DND-41 (cell line): ENCODE measurements around the gene ARHGEF39.
A peak's percentile ranks its signal among the peaks of the same experiment; 100 is the strongest.
"Not testable (repeated sequence)": the region's sequence is repeated elsewhere in the genome, so short reads cannot be mapped to it uniquely, and the experiment has no call there.

Source experiments
- ATAC-seq: fragments of 200-7000 bp; cut with Tn5 transposase; 3 replicates; pipeline ENCODE4 v1.9.1; 2021; ENCODE audit warnings: low read depth; ENCODE audit not compliant: insufficient read depth
- DNase-seq: peaks from one replicate; pipeline ENCODE4 v3.0.0-alpha.2; 2020
- H2AFZ ChIP-seq: 2 replicates; pipeline ENCODE4 v1.6.0; 2012; ENCODE audit warnings: low read depth, low read length
- H3K27ac ChIP-seq: 2 replicates; pipeline ENCODE4 v1.5.1; 2012; ENCODE audit warnings: low read length, inconsistent platforms
- H3K27me3 ChIP-seq: fragments of 200-600 bp; sonication (generic); 2 replicates; pipeline ENCODE4 v1.6.0; 2012; ENCODE audit warnings: low read length, mild to moderate bottlenecking, inconsistent platforms; ENCODE audit not compliant: insufficient read depth, poor library complexity
- H3K36me3 ChIP-seq: 2 replicates; pipeline ENCODE4 v1.5.1; 2012; ENCODE audit warnings: low read length, inconsistent platforms; ENCODE audit not compliant: insufficient read depth
- H3K4me1 ChIP-seq: 2 replicates; pipeline ENCODE4 v1.5.1; 2012; ENCODE audit warnings: mild to moderate bottlenecking, low read length; ENCODE audit not compliant: insufficient read depth
- H3K4me2 ChIP-seq: 2 replicates; pipeline ENCODE4 v1.6.0; 2012; ENCODE audit warnings: mild to moderate bottlenecking, moderate library complexity, low read length, inconsistent platforms; ENCODE audit not compliant: insufficient read depth
- H3K4me3 ChIP-seq, 2 experiments: fragments of 200-600 bp in 1 of 2; shearing (Covaris generic) in 1 of 2; 2 replicates each; pipeline ENCODE4 v1.5.1; 2012 to 2016; ENCODE audit warnings: inconsistent platforms in 2 of 2, low read length in 2 of 2, mild to moderate bottlenecking in 2 of 2, low read depth in 1 of 2, moderate library complexity in 1 of 2
- H3K79me2 ChIP-seq: 2 replicates; pipeline ENCODE4 v1.6.0; 2012; ENCODE audit warnings: low read length, inconsistent platforms; ENCODE audit not compliant: insufficient read depth
- H3K9ac ChIP-seq: 2 replicates; pipeline ENCODE4 v1.6.0; 2012; ENCODE audit warnings: low read depth, mild to moderate bottlenecking, inconsistent platforms, low read length, moderate library complexity
- H3K9me3 ChIP-seq: 2 replicates; pipeline ENCODE4 v1.5.1; 2012; ENCODE audit warnings: low read length, moderate library complexity, mild to moderate bottlenecking, inconsistent platforms; ENCODE audit not compliant: insufficient read depth, severe bottlenecking
- H4K20me1 ChIP-seq: 2 replicates; pipeline ENCODE4 v1.6.0; 2012; ENCODE audit warnings: low read length; ENCODE audit not compliant: insufficient read depth
- CTCF ChIP-seq: IDR thresholded peaks from 2 replicates; pipeline ENCODE4 v1.5.1; 2012; ENCODE audit warnings: borderline replicate concordance, low read length, moderate library complexity, mild to moderate bottlenecking; ENCODE audit not compliant: poor library complexity, severe bottlenecking; ENCODE audit errors: extremely low read depth
- EZH2 ChIP-seq: IDR thresholded peaks from 3 replicates; pipeline ENCODE4 v1.6.1; 2012; ENCODE audit warnings: borderline replicate concordance, low read depth, mild to moderate bottlenecking, moderate library complexity, low read length, inconsistent platforms; ENCODE audit not compliant: severe bottlenecking

Gene ARHGEF39

DNA sequence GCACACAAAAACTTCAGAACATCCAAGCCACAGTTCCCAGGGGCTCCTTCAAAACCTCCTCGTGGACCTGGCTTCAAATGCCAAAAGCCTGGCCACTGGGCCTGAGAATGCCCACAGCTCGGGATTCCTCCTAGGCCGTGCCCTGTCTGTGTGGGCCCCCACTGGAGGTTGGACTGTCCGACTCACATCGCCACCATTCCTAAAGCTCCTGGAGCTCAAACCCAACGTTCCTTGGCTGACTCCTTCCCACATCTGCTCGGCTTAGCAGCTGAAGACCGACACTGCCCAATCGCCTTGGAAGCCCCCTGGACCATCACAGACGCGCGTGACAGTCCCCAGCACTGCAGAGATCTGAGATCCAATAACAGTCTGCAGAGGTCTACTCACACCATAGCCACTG lies 21.9 kb downstream of the ARHGEF39 start:
- Histone ChIP-seq H3K4me1 (peaks cover 58% of the 10 kb centered on the region), H3K27ac (no peak overlapping the region; the same call in 1 of the 2 replicates), H3K4me3 (no peak overlapping the region), H3K9ac (no peak overlapping the region), H3K79me2 (peaks cover 26% of the 10 kb centered on the region), H3K4me2 (no peak overlapping the region), H3K9me3 (no peaks in the 10 kb centered on the region), H3K36me3 (peaks cover 14% of the 10 kb centered on the region; the same call in 1 of the 2 replicates), H2AFZ (no peak overlapping the region), H4K20me1 (no peaks in the 10 kb centered on the region), H3K27me3 (no peaks in the 10 kb centered on the region)
- ATAC-seq: no peak
- DNase-seq: no peak
- TF ChIP-seq CTCF: no peak
- no peak for TF ChIP-seq EZH2

GRCh38 chr9:35641478-35641877 lies 23.5 kb downstream of the ARHGEF39 start:
- not testable (repeated sequence) for H3K27me3 ChIP-seq, H3K4me3 ChIP-seq, ATAC-seq, H4K20me1 ChIP-seq, H3K27ac ChIP-seq, H2AFZ ChIP-seq, H3K9me3 ChIP-seq, DNase-seq, H3K9ac ChIP-seq, H3K4me2 ChIP-seq
- Histone ChIP-seq H3K79me2 (peaks cover 26% of the 10 kb centered on the region), H3K36me3 (peaks cover 14% of the 10 kb centered on the region; the same call in 1 of the 2 replicates), H3K4me1 (peaks cover 47% of the 10 kb centered on the region)

GRCh38 chr9:35640431-35640830 lies 24.6 kb downstream of the ARHGEF39 start:
- not testable (repeated sequence) for H3K27me3 ChIP-seq, DNase-seq, H3K9me3 ChIP-seq, H3K9ac ChIP-seq, H2AFZ ChIP-seq, H3K4me2 ChIP-seq, H4K20me1 ChIP-seq, ATAC-seq, H3K4me3 ChIP-seq, H3K27ac ChIP-seq
- H3K4me1 ChIP-seq: peaks cover 49% of the 10 kb centered on the region
- H3K36me3 ChIP-seq: peaks cover 14% of the 10 kb centered on the region; the same call in 1 of the 2 replicates
- peaks cover 22% of the 10 kb centered on the region for H3K79me2 ChIP-seq

GRCh38 chr9:35639631-35640030 lies 25.4 kb downstream of the ARHGEF39 start:
- TF ChIP-seq EZH2: no peak
- TF ChIP-seq CTCF: no peak
- Histone ChIP-seq H3K9ac (no peak overlapping the region), H3K27me3 (no peaks in the 10 kb centered on the region), H3K27ac (peak overlapping the region; percentile 61; the same call in 1 of the 2 replicates), H3K36me3 (peaks cover 14% of the 10 kb centered on the region; the same call in 1 of the 2 replicates), H3K4me3 (no peak overlapping the region), H3K79me2 (peaks cover 14% of the 10 kb centered on the region), H3K4me1 (peaks cover 41% of the 10 kb centered on the region), H3K9me3 (no peaks in the 10 kb centered on the region), H2AFZ (no peak overlapping the region), H4K20me1 (no peaks in the 10 kb centered on the region), H3K4me2 (0 out of 2 replicates have a peak overlapping the region, but pooled peaks have one; percentile 19)
- ATAC-seq (no peak), DNase-seq (no peak)

GRCh38 chr9:35639225-35639624 lies 25.8 kb downstream of the ARHGEF39 start:
- Histone ChIP-seq H3K36me3 (peaks cover 11% of the 10 kb centered on the region; the same call in 1 of the 2 replicates), H3K27ac (peak overlapping the region; percentile 61; the same call in 1 of the 2 replicates), H3K4me2 (0 out of 2 replicates have a peak overlapping the region, but pooled peaks have one; percentile 19), H3K79me2 (peaks cover 10% of the 10 kb centered on the region), H3K4me1 (peaks cover 37% of the 10 kb centered on the region)
- H2AFZ ChIP-seq, H3K27me3 ChIP-seq, H3K9me3 ChIP-seq, DNase-seq, H4K20me1 ChIP-seq, H3K4me3 ChIP-seq, H3K9ac ChIP-seq: not testable (repeated sequence)
- peak; percentile 35; the same call in 1 of the 3 replicates for ATAC-seq

DNA sequence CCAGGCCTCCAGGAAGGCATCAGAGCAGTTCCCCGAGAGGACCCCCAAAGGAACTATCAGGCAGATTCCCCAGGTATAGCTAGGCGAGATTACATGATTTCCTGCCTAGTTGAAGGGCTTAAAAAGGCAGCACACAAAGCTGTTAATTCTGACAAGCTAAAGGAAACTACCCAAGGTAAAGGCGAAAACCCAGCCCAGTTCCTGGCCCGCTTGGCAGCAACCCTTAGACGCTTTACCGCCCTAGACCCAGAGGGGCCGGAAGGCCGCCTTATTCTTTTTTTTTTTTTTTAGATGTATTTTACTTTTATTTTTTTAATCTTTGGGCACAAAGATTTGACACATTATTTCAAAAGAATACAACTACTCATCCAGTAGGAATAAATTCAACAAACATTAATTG lies 26.2 kb downstream of the ARHGEF39 start:
- not testable (repeated sequence) for H2AFZ ChIP-seq, H4K20me1 ChIP-seq, DNase-seq, H3K4me3 ChIP-seq, H3K4me2 ChIP-seq, ATAC-seq, H3K27ac ChIP-seq, H3K27me3 ChIP-seq, H3K9ac ChIP-seq, H3K9me3 ChIP-seq, H3K79me2 ChIP-seq
- peaks cover 32% of the 10 kb centered on the region for H3K4me1 ChIP-seq
- H3K36me3 ChIP-seq: peaks cover 11% of the 10 kb centered on the region; the same call in 1 of the 2 replicates
